Left ventricle myocardium inferior (tissue), 1 donor: ENCODE measurements around the gene SEC62. TPM values are rescaled to one million over a fixed set of nuclear protein-coding genes. Genes with fewer than 3 reads are reported as not detected.

Source experiments
- DNase-seq: peaks from one replicate; pipeline ENCODE4 v3.0.0-alpha.2; 2020
- H3K27ac ChIP-seq: fragments of 200-600 bp; replicated peaks from 2 replicates; pipeline ENCODE4 v1.8.0; 2021
- H3K27me3 ChIP-seq: fragments of 200-600 bp; 2 replicates; pipeline ENCODE4 v1.8.0; 2021; ENCODE audit warnings: low read depth
- H3K36me3 ChIP-seq: fragments of 200-600 bp; 2 replicates; pipeline ENCODE4 v1.8.0; 2021
- H3K4me1 ChIP-seq: fragments of 200-600 bp; 2 replicates; pipeline ENCODE4 v1.8.0; 2021
- H3K4me3 ChIP-seq: fragments of 200-600 bp; 2 replicates; pipeline ENCODE4 v1.8.0; 2021; ENCODE audit warnings: mild to moderate bottlenecking, moderate library complexity
- H3K9me3 ChIP-seq: fragments of 200-600 bp; replicated peaks from 2 replicates; pipeline ENCODE4 v1.8.0; 2021
- intact Hi-C: fragments of 100-400 bp; cut with micrococcal nuclease; formaldehyde crosslinking; loops from one replicate; pipeline ENCODE4 v1.11.0; 2022
- total RNA-seq: library from RNA; stranded (reverse); fragmentation: NEBNext Ultra II Directional; extraction: Animal tissue kit (Norgen Biotek cat#: 25700); gene quantifications from one replicate; pipeline ENCODE4 v1.2.1, GENCODE V29; 2021
- TF ChIP-seq, protein P1 (sequence below): fragments of 200-600 bp; IDR thresholded peaks from 2 replicates; pipeline ENCODE4 v1.8.0; 2021; ENCODE audit warnings: antibody characterized with exemption, mild to moderate bottlenecking, borderline replicate concordance
- donor health status: DM: no; HTN: yes; CAD: no; lungs with severe emphysema.

SEC62 gene
- total RNA-seq, 1 donor from 2014 or later, result 76.5 TPM

GRCh38 chr3:169946336-169946735 lies 20.3 kb upstream of the SEC62 start:
- intact Hi-C loops, result no loop called here

GRCh38 chr3:169948559-169949448 lies 17.8 kb upstream of the SEC62 start:
- TF ChIP-seq, protein P1, sequence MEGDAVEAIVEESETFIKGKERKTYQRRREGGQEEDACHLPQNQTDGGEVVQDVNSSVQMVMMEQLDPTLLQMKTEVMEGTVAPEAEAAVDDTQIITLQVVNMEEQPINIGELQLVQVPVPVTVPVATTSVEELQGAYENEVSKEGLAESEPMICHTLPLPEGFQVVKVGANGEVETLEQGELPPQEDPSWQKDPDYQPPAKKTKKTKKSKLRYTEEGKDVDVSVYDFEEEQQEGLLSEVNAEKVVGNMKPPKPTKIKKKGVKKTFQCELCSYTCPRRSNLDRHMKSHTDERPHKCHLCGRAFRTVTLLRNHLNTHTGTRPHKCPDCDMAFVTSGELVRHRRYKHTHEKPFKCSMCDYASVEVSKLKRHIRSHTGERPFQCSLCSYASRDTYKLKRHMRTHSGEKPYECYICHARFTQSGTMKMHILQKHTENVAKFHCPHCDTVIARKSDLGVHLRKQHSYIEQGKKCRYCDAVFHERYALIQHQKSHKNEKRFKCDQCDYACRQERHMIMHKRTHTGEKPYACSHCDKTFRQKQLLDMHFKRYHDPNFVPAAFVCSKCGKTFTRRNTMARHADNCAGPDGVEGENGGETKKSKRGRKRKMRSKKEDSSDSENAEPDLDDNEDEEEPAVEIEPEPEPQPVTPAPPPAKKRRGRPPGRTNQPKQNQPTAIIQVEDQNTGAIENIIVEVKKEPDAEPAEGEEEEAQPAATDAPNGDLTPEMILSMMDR, result no peak
- H3K27ac ChIP-seq, result peak overlapping the region; percentile 15
- H3K4me1 ChIP-seq, result peaks cover 5% of the 10 kb centered on the region
- H3K36me3 ChIP-seq, result no peaks in the 10 kb centered on the region
- no peak overlapping the region for H3K4me3 ChIP-seq
- no peaks in the 10 kb centered on the region for H3K9me3 ChIP-seq
- intact Hi-C loops, result no loop called here
- DNase-seq, result no peak
- no peaks in the 10 kb centered on the region for H3K27me3 ChIP-seq

More at GRCh38 chr3:169946336-169946735, 20.3 kb upstream of the SEC62 start:
- DNase-seq, result no peak
- Histone ChIP-seq H3K9me3 (no peaks in the 10 kb centered on the region), H3K4me3 (no peak overlapping the region), H3K4me1 (peaks cover 5% of the 10 kb centered on the region), H3K27ac (no peak overlapping the region), H3K27me3 (peaks cover 4% of the 10 kb centered on the region), H3K36me3 (no peaks in the 10 kb centered on the region)
- TF ChIP-seq, protein P1, result no peak

DNA sequence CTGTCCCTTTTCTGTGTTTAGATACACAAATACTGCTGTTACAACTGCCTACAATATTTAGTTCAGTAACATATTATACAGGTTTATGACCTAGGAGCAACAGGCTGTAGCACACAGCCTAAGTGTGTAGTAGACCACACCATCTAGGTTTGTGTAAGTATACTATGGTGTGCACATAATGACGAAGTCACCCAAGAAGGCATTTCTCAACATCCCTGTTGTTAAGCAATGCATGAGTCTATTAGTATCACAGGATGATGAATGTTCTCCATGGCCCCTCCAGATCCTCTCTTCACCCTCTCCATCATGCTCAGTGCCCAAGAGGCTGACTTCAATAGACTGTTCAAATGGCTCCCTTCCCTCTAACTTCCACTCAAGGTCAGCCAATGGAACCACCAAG lies 14.6 kb upstream of the SEC62 start:
- Histone ChIP-seq H3K36me3 (no peaks in the 10 kb centered on the region), H3K4me1 (peaks cover 5% of the 10 kb centered on the region), H3K27me3 (no peaks in the 10 kb centered on the region), H3K27ac (no peak overlapping the region), H3K9me3 (no peaks in the 10 kb centered on the region), H3K4me3 (no peak overlapping the region)
- intact Hi-C loops, result no loop called here
- TF ChIP-seq, protein P1, result no peak
- DNase-seq, result no peak

- no peaks in the 10 kb centered on the region for H3K36me3 ChIP-seq
- TF ChIP-seq, protein P1, result no peak
- no peak for DNase-seq
- peaks cover 5% of the 10 kb centered on the region for H3K4me1 ChIP-seq
- no peak overlapping the region for H3K27ac ChIP-seq
- no peaks in the 10 kb centered on the region for H3K9me3 ChIP-seq
- no peak overlapping the region for H3K4me3 ChIP-seq
- H3K27me3 ChIP-seq, result no peaks in the 10 kb centered on the region
- intact Hi-C loops, result no loop called here
Measured at GRCh38 chr3:169953462-169954141, 13.0 kb upstream of the SEC62 start.

- no peaks in the 10 kb centered on the region for H3K9me3 ChIP-seq
- intact Hi-C loops, result no loop called here
- H3K36me3 ChIP-seq, result no peaks in the 10 kb centered on the region
- DNase-seq, result no peak
- H3K27ac ChIP-seq, result no peak overlapping the region
- H3K4me3 ChIP-seq, result no peak overlapping the region
- TF ChIP-seq, protein P1, result no peak
- H3K27me3 ChIP-seq, result no peaks in the 10 kb centered on the region
- H3K4me1 ChIP-seq, result peaks cover 1% of the 10 kb centered on the region
Measured at GRCh38 chr3:169954142-169954756, 12.4 kb upstream of the SEC62 start.
